ENCODE measurements around the gene PTPRH. TPM values are rescaled to one million over a fixed set of nuclear protein-coding genes. Genes with fewer than 3 reads are reported as not detected.
A peak's percentile ranks its signal among the peaks of the same experiment; 100 is the strongest.

PTPRH gene
- total and polyA plus RNA-seq, 12 donors = 0.25 to 7.5 (median 2.4) TPM

GRCh38 chr19:55213547-55213946, 4.2 kb upstream of the PTPRH start:
- Histone ChIP-seq H3K36me3 (no peaks in the 10 kb centered on the region), H3K9me3 (peaks cover 0 to 16% (median 6%) of the 10 kb centered on the region in 11 donors), H3K27ac (no peak overlapping the region), H3K27me3 (no peaks in the 10 kb centered on the region), H3K4me1 (peaks cover 4 to 30% (median 17%) of the 10 kb centered on the region in 9 donors), H3K4me3 (no peak overlapping the region)
- 78 to 83% methylated on average over 7 of the region's 7 CpGs for WGBS, 2 donors
- DNase-seq (no peak), ATAC-seq (no peak)
- intact Hi-C loops (cut with DNase I) = no loop called here
- TF ChIP-seq, protein P1, sequence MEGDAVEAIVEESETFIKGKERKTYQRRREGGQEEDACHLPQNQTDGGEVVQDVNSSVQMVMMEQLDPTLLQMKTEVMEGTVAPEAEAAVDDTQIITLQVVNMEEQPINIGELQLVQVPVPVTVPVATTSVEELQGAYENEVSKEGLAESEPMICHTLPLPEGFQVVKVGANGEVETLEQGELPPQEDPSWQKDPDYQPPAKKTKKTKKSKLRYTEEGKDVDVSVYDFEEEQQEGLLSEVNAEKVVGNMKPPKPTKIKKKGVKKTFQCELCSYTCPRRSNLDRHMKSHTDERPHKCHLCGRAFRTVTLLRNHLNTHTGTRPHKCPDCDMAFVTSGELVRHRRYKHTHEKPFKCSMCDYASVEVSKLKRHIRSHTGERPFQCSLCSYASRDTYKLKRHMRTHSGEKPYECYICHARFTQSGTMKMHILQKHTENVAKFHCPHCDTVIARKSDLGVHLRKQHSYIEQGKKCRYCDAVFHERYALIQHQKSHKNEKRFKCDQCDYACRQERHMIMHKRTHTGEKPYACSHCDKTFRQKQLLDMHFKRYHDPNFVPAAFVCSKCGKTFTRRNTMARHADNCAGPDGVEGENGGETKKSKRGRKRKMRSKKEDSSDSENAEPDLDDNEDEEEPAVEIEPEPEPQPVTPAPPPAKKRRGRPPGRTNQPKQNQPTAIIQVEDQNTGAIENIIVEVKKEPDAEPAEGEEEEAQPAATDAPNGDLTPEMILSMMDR (IDR thresholded peaks at IDR 0.05) = no peak

DNA sequence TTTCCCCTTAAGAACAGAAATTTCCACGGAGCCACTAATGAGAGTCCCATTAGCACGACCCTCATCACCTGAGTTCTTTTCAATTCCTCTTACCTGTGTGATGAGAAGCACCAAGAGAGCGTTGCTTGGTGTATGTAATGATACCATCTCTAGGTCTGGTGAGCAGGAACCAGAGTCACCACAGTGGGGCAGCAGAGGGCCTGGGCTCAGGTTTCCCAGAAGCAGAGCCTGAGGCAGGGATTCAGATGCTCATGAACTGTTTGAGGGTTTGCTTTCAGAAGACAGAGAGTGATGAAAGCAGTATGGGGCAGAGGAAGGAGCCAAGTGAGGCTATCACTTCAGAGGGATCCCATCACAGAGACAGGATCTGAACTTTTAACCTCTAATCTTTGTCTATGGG, 3.1 kb upstream of the PTPRH start:
- DNase-seq = no peak
- ATAC-seq = no peak
- no peaks in the 10 kb centered on the region for H3K36me3 ChIP-seq
- peaks cover 0 to 16% (median 6%) of the 10 kb centered on the region in 11 donors for H3K9me3 ChIP-seq
- intact Hi-C loops (cut with DNase I) = no loop called here
- no peak overlapping the region for H3K27ac ChIP-seq
- H3K4me1 ChIP-seq = peaks cover 4 to 30% (median 17%) of the 10 kb centered on the region in 9 donors
- no peak overlapping the region for H3K4me3 ChIP-seq
- TF ChIP-seq, protein P1 (IDR thresholded peaks at IDR 0.05) = peak in 3 of 9 donors; percentile 13 to 38 (median 15)
- no peaks in the 10 kb centered on the region for H3K27me3 ChIP-seq
- 80 to 87% methylated on average over 3 of the region's 3 CpGs for WGBS, 2 donors

- DNase-seq (no peak), ATAC-seq (peak; percentile 16 to 78 (median 53))
- intact Hi-C loops (cut with DNase I) = no loop called here
- H3K36me3 ChIP-seq = no peaks in the 10 kb centered on the region
- peak overlapping the region in 5 of 10 donors; percentile 26 to 69 (median 52) for H3K27ac ChIP-seq
- peaks cover 0 to 29% (median 13%) of the 10 kb centered on the region in 9 donors for H3K4me1 ChIP-seq
- TF ChIP-seq, protein P1 (IDR thresholded peaks at IDR 0.05) = no peak
- peaks cover 0 to 4% (median 0%) of the 10 kb centered on the region in 7 donors for H3K27me3 ChIP-seq
- peaks cover 0 to 16% (median 6%) of the 10 kb centered on the region in 11 donors for H3K9me3 ChIP-seq
- H3K4me3 ChIP-seq = no peak overlapping the region
- 64 to 67% methylated on average over 17 of the region's 17 CpGs for WGBS, 2 donors
Measured at GRCh38 chr19:55209693-55210472, 582 bp upstream of the PTPRH start.

DNA sequence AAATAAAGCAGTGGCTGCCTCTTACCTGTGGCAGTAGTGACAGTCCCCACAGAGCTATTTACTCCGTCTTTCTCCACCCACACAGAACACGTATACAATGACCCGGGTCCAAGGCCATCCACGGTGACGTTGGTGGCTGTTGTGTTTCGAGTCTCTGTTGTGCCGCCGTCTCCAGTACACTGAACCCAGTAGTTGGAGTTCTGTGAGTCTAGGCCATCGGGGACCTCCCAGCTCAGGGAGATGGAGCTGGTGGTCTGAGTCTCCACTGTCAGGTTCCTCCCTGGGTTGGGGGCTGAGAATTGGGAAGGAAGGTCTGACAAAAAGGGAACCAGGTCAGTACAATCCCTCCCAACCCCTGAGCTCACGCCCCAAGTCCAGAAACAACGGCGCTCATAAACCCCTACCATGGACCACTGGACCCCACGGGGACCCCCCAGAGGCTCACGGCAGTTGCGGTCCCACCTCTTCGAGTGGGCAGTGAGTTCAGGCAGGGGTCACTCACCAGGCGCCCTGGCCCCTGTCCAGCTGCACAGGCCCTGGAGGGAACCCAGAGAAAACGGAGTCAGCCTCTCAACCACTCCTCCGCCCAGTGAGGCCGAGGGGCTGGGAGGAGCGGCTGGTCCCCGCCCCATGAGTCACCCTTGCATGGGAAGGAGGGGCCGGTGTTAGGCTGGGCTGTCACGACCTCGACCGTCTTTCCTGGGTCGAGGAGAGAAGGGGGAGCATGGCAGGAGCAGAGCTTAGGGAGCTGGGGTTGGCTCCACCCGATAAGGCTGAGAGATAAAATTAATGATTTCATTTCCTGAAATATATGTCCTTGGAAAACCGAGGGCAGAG, 2.4 kb downstream of the PTPRH start:
- ATAC-seq = peak; percentile 93 to 98 (median 96)
- H3K9me3 ChIP-seq = peaks cover 0 to 2% (median 0%) of the 10 kb centered on the region in 11 donors
- H3K27ac ChIP-seq = peak overlapping the region in 4 of 10 donors; percentile 50 to 65 (median 53)
- peak; percentile 79 to 84 for DNase-seq
- TF ChIP-seq, protein P1 (IDR thresholded peaks at IDR 0.05) = no peak
- intact Hi-C loops (cut with DNase I) = no loop called here
- peak overlapping the region in 7 of 10 donors; percentile 9 to 45 (median 38) for H3K4me3 ChIP-seq
- H3K36me3 ChIP-seq = no peaks in the 10 kb centered on the region
- H3K4me1 ChIP-seq = peaks cover 0 to 29% (median 13%) of the 10 kb centered on the region in 9 donors
- H3K27me3 ChIP-seq = peaks cover 0 to 11% (median 0%) of the 10 kb centered on the region in 7 donors
- WGBS, 2 donors = 27 to 32% methylated on average over 29 of the region's 29 CpGs
